ENCODE measurements around the gene VAT1L. TPM values are rescaled to one million over a fixed set of nuclear protein-coding genes. Genes with fewer than 3 reads are reported as not detected.

The VAT1L gene
- total RNA-seq, 1 experiment from 2014 or later: 0.10 TPM

GRCh38 chr16:77786186-77786847 is 2.0 kb upstream of the VAT1L start:
- H3K27me3 ChIP-seq (ENCODE audit: insufficient read depth, low read length): peaks cover 38% of the 10 kb centered on the region
- no peak overlapping the region for H3K4me3 ChIP-seq (replicated peaks in 1 of 2; ENCODE audit: low read depth in 1 of 2, low read length in 2 of 2)
- no peaks in the 10 kb centered on the region for H3K9me2 ChIP-seq (ENCODE audit: insufficient read depth)
- no peak overlapping the region for H2AFZ ChIP-seq (ENCODE audit: low read depth, low read length, poor library complexity, severe bottlenecking)
- H4K20me1 ChIP-seq (ENCODE audit: insufficient read depth): no peaks in the 10 kb centered on the region
- POLR2A ChIA-PET: no interaction called here
- DNase-seq (ENCODE audit: low read depth, low spot score) (no peak), ATAC-seq (no peak)
- H3K27ac ChIP-seq (ENCODE audit: low read depth, low read length): no peak overlapping the region
- intact Hi-C loops (cut with micrococcal nuclease): no loop called here
- no peak overlapping the region for H3K9ac ChIP-seq (ENCODE audit: low read length)
- no peaks in the 10 kb centered on the region for H3K79me2 ChIP-seq (ENCODE audit: insufficient read depth, low read length)
- TF ChIP-seq MAX (IDR thresholded peaks at IDR 0.05) (no peak), ELF1 (IDR thresholded peaks at IDR 0.05; ENCODE audit: borderline replicate concordance, low read depth) (no peak), TCF7L2 (IDR thresholded peaks at IDR 0.05; ENCODE audit: borderline replicate concordance, extremely low read depth, insufficient read depth, insufficient read length) (no peak), ZNF274 (IDR thresholded peaks at IDR 0.05; ENCODE audit: low read depth, low read length) (no peak)
- no peaks in the 10 kb centered on the region for H3K36me3 ChIP-seq (ENCODE audit: control insufficient read depth in 1 of 2, insufficient read depth in 2 of 2, low read length in 2 of 2)
- no peak overlapping the region for H3K4me2 ChIP-seq (ENCODE audit: low read length)
- peaks cover 0 to under 1% of the 10 kb centered on the region in 2 experiments; a peak in 1 of 4 replicates for H3K4me1 ChIP-seq (ENCODE audit: control insufficient read depth in 1 of 2, insufficient read depth in 2 of 2, low read length in 2 of 2)
- RAD21 ChIA-PET (ENCODE audit: low non-redundant PET in 1 of 2, low total read pairs in 2 of 2, uncharacterized antibody in 2 of 2, unreplicated experiment in 2 of 2): no interaction called here
- H3K9me3 ChIP-seq (ENCODE audit: control insufficient read depth in 1 of 2, insufficient read depth in 1 of 2, low read depth in 1 of 2, low read length in 2 of 2): no peaks in the 10 kb centered on the region
- CTCF ChIA-PET: no interaction called here
- no TSS peak for BruUV-seq (replicated peaks)

DNA sequence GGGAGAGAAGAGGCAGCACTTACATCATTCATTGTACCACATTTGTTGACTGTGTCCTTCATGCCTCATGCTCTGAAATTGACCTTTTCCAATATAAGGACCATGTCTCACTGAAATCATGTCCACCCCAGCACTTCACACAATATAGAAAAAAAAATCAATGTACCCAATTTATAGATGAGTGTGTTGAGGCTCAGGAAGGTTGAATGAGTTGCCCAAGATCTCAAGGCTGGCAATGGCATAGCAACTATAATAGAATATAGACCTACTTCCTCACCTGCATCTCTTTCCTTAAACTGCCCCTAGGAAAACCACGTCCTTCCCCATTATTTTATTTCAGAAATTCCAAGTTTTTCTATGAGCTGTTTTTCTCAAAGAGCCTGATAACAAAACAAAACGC is 912 bp upstream of the VAT1L start:
- intact Hi-C loops (cut with micrococcal nuclease): no loop called here
- POLR2A ChIA-PET: no interaction called here

More for the DNA sequence above, 912 bp upstream of the VAT1L start:
- DNase-seq (ENCODE audit: low read depth, low spot score): no peak
- Histone ChIP-seq H4K20me1 (ENCODE audit: insufficient read depth) (no peaks in the 10 kb centered on the region), H3K9ac (ENCODE audit: low read length) (no peak overlapping the region), H3K79me2 (ENCODE audit: insufficient read depth, low read length) (no peaks in the 10 kb centered on the region), H3K27ac (ENCODE audit: low read depth, low read length) (no peak overlapping the region), H3K27me3 (ENCODE audit: insufficient read depth, low read length) (peaks cover 47% of the 10 kb centered on the region), H3K9me2 (ENCODE audit: insufficient read depth) (no peaks in the 10 kb centered on the region), H3K4me2 (ENCODE audit: low read length) (no peak overlapping the region), H3K4me1 (ENCODE audit: control insufficient read depth in 1 of 2, insufficient read depth in 2 of 2, low read length in 2 of 2) (no peaks in the 10 kb centered on the region), H3K4me3 (replicated peaks in 1 of 2; ENCODE audit: low read depth in 1 of 2, low read length in 2 of 2) (no peak overlapping the region), H2AFZ (ENCODE audit: low read depth, low read length, poor library complexity, severe bottlenecking) (no peak overlapping the region), H3K36me3 (ENCODE audit: control insufficient read depth in 1 of 2, insufficient read depth in 2 of 2, low read length in 2 of 2) (no peaks in the 10 kb centered on the region), H3K9me3 (ENCODE audit: control insufficient read depth in 1 of 2, insufficient read depth in 1 of 2, low read depth in 1 of 2, low read length in 2 of 2) (no peaks in the 10 kb centered on the region)
- no TSS peak for BruUV-seq (replicated peaks)
- ChIA-PET CTCF (no interaction called here), RAD21 (ENCODE audit: low non-redundant PET in 1 of 2, low total read pairs in 2 of 2, uncharacterized antibody in 2 of 2, unreplicated experiment in 2 of 2) (no interaction called here)
- no peak for TF ChIP-seq FOSL1 (IDR thresholded peaks at IDR 0.05; ENCODE audit: low read depth)
- TF ChIP-seq ZFX (IDR thresholded peaks at IDR 0.05): no peak
- no peak for TF ChIP-seq POLR2A (IDR thresholded peaks at IDR 0.05; ENCODE audit: borderline replicate concordance, extremely low read depth, insufficient read depth, insufficient read length)
- TF ChIP-seq CTCF (IDR thresholded peaks at IDR 0.05 in 2 of 3, conservative IDR thresholded peaks at IDR 0.05 in 1 of 3; ENCODE audit: borderline replicate concordance in 1 of 3, insufficient read depth in 1 of 3, low read depth in 2 of 3, low read length in 2 of 3): no peak
- no peak for TF ChIP-seq TCF7L2 (IDR thresholded peaks at IDR 0.05; ENCODE audit: borderline replicate concordance, extremely low read depth, insufficient read depth, insufficient read length)
- TF ChIP-seq EZH2 (IDR thresholded peaks at IDR 0.05): no peak
- TF ChIP-seq, protein P1, sequence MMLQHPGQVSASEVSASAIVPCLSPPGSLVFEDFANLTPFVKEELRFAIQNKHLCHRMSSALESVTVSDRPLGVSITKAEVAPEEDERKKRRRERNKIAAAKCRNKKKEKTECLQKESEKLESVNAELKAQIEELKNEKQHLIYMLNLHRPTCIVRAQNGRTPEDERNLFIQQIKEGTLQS (IDR thresholded peaks at IDR 0.05): no peak
- TF ChIP-seq ELF1 (IDR thresholded peaks at IDR 0.05; ENCODE audit: borderline replicate concordance, low read depth): no peak
- ATAC-seq: no peak
